ENCODE data around the gene ZNF275.

- TF ChIP-seq POLR2A (IDR thresholded peaks at IDR 0.05): no peak
- TF ChIP-seq, protein P1, sequence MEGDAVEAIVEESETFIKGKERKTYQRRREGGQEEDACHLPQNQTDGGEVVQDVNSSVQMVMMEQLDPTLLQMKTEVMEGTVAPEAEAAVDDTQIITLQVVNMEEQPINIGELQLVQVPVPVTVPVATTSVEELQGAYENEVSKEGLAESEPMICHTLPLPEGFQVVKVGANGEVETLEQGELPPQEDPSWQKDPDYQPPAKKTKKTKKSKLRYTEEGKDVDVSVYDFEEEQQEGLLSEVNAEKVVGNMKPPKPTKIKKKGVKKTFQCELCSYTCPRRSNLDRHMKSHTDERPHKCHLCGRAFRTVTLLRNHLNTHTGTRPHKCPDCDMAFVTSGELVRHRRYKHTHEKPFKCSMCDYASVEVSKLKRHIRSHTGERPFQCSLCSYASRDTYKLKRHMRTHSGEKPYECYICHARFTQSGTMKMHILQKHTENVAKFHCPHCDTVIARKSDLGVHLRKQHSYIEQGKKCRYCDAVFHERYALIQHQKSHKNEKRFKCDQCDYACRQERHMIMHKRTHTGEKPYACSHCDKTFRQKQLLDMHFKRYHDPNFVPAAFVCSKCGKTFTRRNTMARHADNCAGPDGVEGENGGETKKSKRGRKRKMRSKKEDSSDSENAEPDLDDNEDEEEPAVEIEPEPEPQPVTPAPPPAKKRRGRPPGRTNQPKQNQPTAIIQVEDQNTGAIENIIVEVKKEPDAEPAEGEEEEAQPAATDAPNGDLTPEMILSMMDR (IDR thresholded peaks at IDR 0.05): no peak
Observed at GRCh38 chrX:153306527-153307115, 27.3 kb upstream of the ZNF275 start.

Measured in tibial nerve (tissue), 3 donors.